ENCODE measurements around the gene NSF.

Gene NSF

DNA sequence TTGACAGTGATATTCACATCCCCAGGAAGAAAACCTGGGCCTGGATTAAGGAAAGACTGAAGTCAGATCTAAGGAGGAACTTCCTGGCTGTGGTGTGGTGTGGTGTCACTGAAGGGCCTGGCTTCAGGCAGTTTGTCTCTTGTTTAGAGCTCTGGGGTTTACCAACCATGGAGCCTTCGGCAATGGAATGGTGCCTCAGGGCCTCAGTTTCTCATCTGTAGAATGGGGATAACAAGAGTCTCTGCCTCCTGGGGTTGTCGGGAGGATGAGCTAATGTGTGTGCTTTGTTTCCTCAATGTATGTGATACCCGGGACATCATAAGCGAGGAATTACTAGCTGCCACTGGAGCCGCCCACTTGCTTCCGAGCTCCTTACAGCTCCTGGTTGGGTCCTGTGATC lies 215.3 kb downstream of the NSF start:
- no peak overlapping the region for H3K4me3 ChIP-seq (replicated peaks; ENCODE audit: low read depth, low read length)
- no peaks in the 10 kb centered on the region for H3K27me3 ChIP-seq (replicated peaks; ENCODE audit: control insufficient read depth, insufficient read depth, low read length)
- no peak for DNase-seq (ENCODE audit: extremely low read depth, insufficient read length)
- no peaks in the 10 kb centered on the region for H3K36me3 ChIP-seq (ENCODE audit: control insufficient read depth, insufficient read depth, low read length)
- TF ChIP-seq, protein P1, sequence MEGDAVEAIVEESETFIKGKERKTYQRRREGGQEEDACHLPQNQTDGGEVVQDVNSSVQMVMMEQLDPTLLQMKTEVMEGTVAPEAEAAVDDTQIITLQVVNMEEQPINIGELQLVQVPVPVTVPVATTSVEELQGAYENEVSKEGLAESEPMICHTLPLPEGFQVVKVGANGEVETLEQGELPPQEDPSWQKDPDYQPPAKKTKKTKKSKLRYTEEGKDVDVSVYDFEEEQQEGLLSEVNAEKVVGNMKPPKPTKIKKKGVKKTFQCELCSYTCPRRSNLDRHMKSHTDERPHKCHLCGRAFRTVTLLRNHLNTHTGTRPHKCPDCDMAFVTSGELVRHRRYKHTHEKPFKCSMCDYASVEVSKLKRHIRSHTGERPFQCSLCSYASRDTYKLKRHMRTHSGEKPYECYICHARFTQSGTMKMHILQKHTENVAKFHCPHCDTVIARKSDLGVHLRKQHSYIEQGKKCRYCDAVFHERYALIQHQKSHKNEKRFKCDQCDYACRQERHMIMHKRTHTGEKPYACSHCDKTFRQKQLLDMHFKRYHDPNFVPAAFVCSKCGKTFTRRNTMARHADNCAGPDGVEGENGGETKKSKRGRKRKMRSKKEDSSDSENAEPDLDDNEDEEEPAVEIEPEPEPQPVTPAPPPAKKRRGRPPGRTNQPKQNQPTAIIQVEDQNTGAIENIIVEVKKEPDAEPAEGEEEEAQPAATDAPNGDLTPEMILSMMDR (IDR thresholded peaks at IDR 0.05; ENCODE audit: insufficient read depth, low read length, poor library complexity, severe bottlenecking) = no peak
